HepG2 (cell line): ENCODE results near the gene CPZ. TPM values are rescaled to one million over a fixed set of nuclear protein-coding genes. Genes with fewer than 3 reads are reported as not detected.
"Not testable (repeated sequence)": the region's sequence is repeated elsewhere in the genome, so short reads cannot be mapped to it uniquely, and the experiment has no call there.

Experiments used
- ATAC-seq: fragments of 200-7000 bp; cut with Tn5 transposase; 3 replicates; pipeline ENCODE4 v1.9.1; 2020; ENCODE audit warnings: mild to moderate bottlenecking, moderate library complexity
- BruUV-seq: library from RNA; stranded (reverse); fragments of 400-500 nt; replicated peaks from 2 replicates; lab custom pipeline; 2021; lab: Mats Ljungman, UMichigan
- CTCF ChIA-PET: fragments of 300-600 bp; formaldehyde crosslinking; extraction: SDS; loops from one replicate; lab custom pipeline; 2021; ENCODE audit warnings: low total read pairs, inconsistent platforms, low intra/inter-chr PET ratio; lab: Yijun Ruan, JAX
- POLR2A ChIA-PET: fragments of 350-600 bp; sonication (Branson Sonifier 250); formaldehyde crosslinking; loops from one replicate; lab custom pipeline; 2020; ENCODE audit warnings: antibody characterized with exemption, inconsistent platforms; lab: Yijun Ruan, JAX
- DNase-seq: peaks from one replicate; pipeline ENCODE4 v3.0.0-alpha.2; 2015; ENCODE audit warnings: low spot score
- FAIRE-seq: peaks from 3 replicates; lab custom pipeline; 2011; peaks lifted over from hg19 to GRCh38; lab: Jason Lieb, UNC
- H2AFZ ChIP-seq: one replicate; pipeline ENCODE4 v1.6.1; 2011; ENCODE audit warnings: low read length, inconsistent platforms
- H3K27ac ChIP-seq: fragments of 300-600 bp; 3 replicates; pipeline ENCODE4 v1.8.0; 2011; ENCODE audit warnings: mixed run types, mild to moderate bottlenecking, mixed read lengths, low read length, inconsistent platforms; ENCODE audit not compliant: insufficient read depth; ENCODE audit errors: extremely low read length
- H3K27me3 ChIP-seq, 2 experiments: fragments of 200-600 bp in 1 of 2; 2 replicates in 1 of 2; 3 replicates in 1 of 2; pipeline versions ENCODE4 v1.6.0 to v1.8.0; 2011; ENCODE audit warnings: low read length in 2 of 2, mild to moderate bottlenecking in 2 of 2, moderate library complexity in 2 of 2, inconsistent platforms in 1 of 2; ENCODE audit not compliant: insufficient read depth in 2 of 2, control insufficient read depth in 1 of 2
- H3K36me3 ChIP-seq, 2 experiments: fragments of 200-600 bp in 1 of 2; replicated peaks in 1 of 2; 2 replicates in 1 of 2; 3 replicates in 1 of 2; pipeline versions ENCODE4 v1.5.1 to v1.8.0; 2011; ENCODE audit warnings: low read length in 2 of 2, inconsistent platforms in 1 of 2; ENCODE audit not compliant: insufficient read depth in 2 of 2, control insufficient read depth in 1 of 2
- H3K4me1 ChIP-seq: 2 replicates; pipeline ENCODE4 v1.5.1; 2012; ENCODE audit warnings: low read length, inconsistent platforms; ENCODE audit not compliant: insufficient read depth
- H3K4me2 ChIP-seq: 2 replicates; pipeline ENCODE4 v1.6.0; 2011; ENCODE audit warnings: low read depth, low read length, inconsistent platforms
- H3K4me3 ChIP-seq, 3 experiments: fragments of 200-600 bp in 1 of 3; sonication (generic), shearing (Covaris generic) in 1 of 3; replicated peaks in 1 of 3; 2 replicates each; pipeline ENCODE4 v1.5.1; 2011 to 2016; ENCODE audit warnings: low read length in 3 of 3, inconsistent platforms in 2 of 3, low read depth in 2 of 3, mild to moderate bottlenecking in 2 of 3, control low read depth in 1 of 3, mixed read lengths in 1 of 3; ENCODE audit not compliant: insufficient read depth in 1 of 3
- H3K79me2 ChIP-seq: one replicate; pipeline ENCODE4 v1.6.1; 2011; ENCODE audit warnings: low read length, inconsistent platforms; ENCODE audit not compliant: insufficient read depth
- H3K9ac ChIP-seq: 2 replicates; pipeline ENCODE4 v1.6.0; 2011; ENCODE audit warnings: mild to moderate bottlenecking, low read depth, low read length, inconsistent platforms; ENCODE audit not compliant: insufficient read depth
- H3K9me3 ChIP-seq: 2 replicates; pipeline ENCODE4 v1.5.1; 2012; ENCODE audit warnings: mild to moderate bottlenecking, low read length
- H4K20me1 ChIP-seq: 2 replicates; pipeline ENCODE4 v1.6.0; 2011; ENCODE audit warnings: inconsistent platforms, mild to moderate bottlenecking, low read length, moderate library complexity; ENCODE audit not compliant: insufficient read depth
- WGBS: methylation state at CpG from one replicate; pipeline ENCODE4 v1.1.6; 2017; ENCODE audit warnings: low lambda C conversion rate; 5-methylcytosine and 5-hydroxymethylcytosine counted together
- in situ Hi-C: cut with HindIII; loops from 2 replicates; pipeline ENCODE4 v1.10.0; 2017; ENCODE audit warnings: low pct_unique_long_range_greater_than_20kb; ENCODE audit not compliant: extremely low pct_ligation_motif_present
- intact Hi-C: fragments of 100-400 bp; cut with micrococcal nuclease; formaldehyde crosslinking; loops from one replicate; pipeline ENCODE4 v1.10.0; 2022; ENCODE audit not compliant: unreplicated experiment
- polyA plus RNA-seq, 8 experiments: library from polyadenylated mRNA; depleted of rRNA in 3 of 8; stranded (reverse) in 7 of 8; unstranded in 1 of 8; fragments of >200 nt; fragmentation: Illumina TruSeq in 4 of 8; extraction: Trizol in 4 of 8; gene quantifications; 2 replicates each; pipeline versions ENCODE4 v1.2.1 to v1.2.3, GENCODE V29; 2011 to 2016; ENCODE audit warnings: low read depth in 4 of 8, missing spikeins in 1 of 8, mixed read lengths in 1 of 8; ENCODE audit not compliant: insufficient read depth in 1 of 8
- total RNA-seq, 5 experiments: library from RNA; depleted of rRNA; stranded (reverse); fragments of >200 nt; fragmentation: Illumina TruSeq; extraction: Trizol; gene quantifications; 2 replicates each; pipeline ENCODE4 v1.2.3, GENCODE V29; 2016; ENCODE audit warnings: low read depth in 1 of 5

The CPZ gene
- total and polyA plus RNA-seq, 2 of the 13 experiments (the other 11 are each of a cell fraction or from before 2014, with no cell fraction given): 0.58 to 0.61 TPM

- CTCF ChIA-PET, H3K4me3 ChIP-seq, H3K9ac ChIP-seq, BruUV-seq, H3K79me2 ChIP-seq, in situ Hi-C loops, ATAC-seq, H3K4me1 ChIP-seq, H3K36me3 ChIP-seq, H3K27ac ChIP-seq, H2AFZ ChIP-seq, H3K4me2 ChIP-seq, POLR2A ChIA-PET, H3K9me3 ChIP-seq, intact Hi-C loops, FAIRE-seq, H4K20me1 ChIP-seq, DNase-seq: not testable (repeated sequence)
- H3K27me3 ChIP-seq: peaks cover 4 to 39% of the 10 kb centered on the region in 2 experiments
- no CpG with 5 or more reads among the region's 14 CpGs for WGBS
These were observed 28.6 kb downstream of the CPZ start for GRCh38 chr4:8621135-8621534.

GRCh38 chr4:8624601-8625272, 32.2 kb downstream of the CPZ start:
- H3K9ac ChIP-seq, CTCF ChIA-PET, BruUV-seq, POLR2A ChIA-PET, H3K27ac ChIP-seq, H3K4me3 ChIP-seq, H3K27me3 ChIP-seq, H3K4me1 ChIP-seq, H2AFZ ChIP-seq, H3K79me2 ChIP-seq, in situ Hi-C loops, intact Hi-C loops, H3K4me2 ChIP-seq, H4K20me1 ChIP-seq, DNase-seq, H3K9me3 ChIP-seq, FAIRE-seq, H3K36me3 ChIP-seq: not testable (repeated sequence)
- ATAC-seq: peak; percentile 94
- WGBS: no CpG with 5 or more reads among the region's 29 CpGs

GRCh38 chr4:8630240-8630905, 37.8 kb downstream of the CPZ start:
- CTCF ChIA-PET, H3K79me2 ChIP-seq, BruUV-seq, H3K27me3 ChIP-seq, in situ Hi-C loops, H3K27ac ChIP-seq, FAIRE-seq, intact Hi-C loops, DNase-seq, H3K4me3 ChIP-seq, H3K9ac ChIP-seq, H4K20me1 ChIP-seq, H3K9me3 ChIP-seq, H2AFZ ChIP-seq, POLR2A ChIA-PET, H3K4me2 ChIP-seq, H3K4me1 ChIP-seq, H3K36me3 ChIP-seq: not testable (repeated sequence)
- no CpG with 5 or more reads among the region's 29 CpGs for WGBS
- peak; percentile 94 for ATAC-seq

- CTCF ChIA-PET, H4K20me1 ChIP-seq, POLR2A ChIA-PET, H3K36me3 ChIP-seq, in situ Hi-C loops, intact Hi-C loops, FAIRE-seq, H2AFZ ChIP-seq, ATAC-seq, H3K27me3 ChIP-seq, H3K79me2 ChIP-seq, H3K9ac ChIP-seq, DNase-seq, H3K27ac ChIP-seq, BruUV-seq, H3K4me3 ChIP-seq, H3K4me2 ChIP-seq, H3K9me3 ChIP-seq, H3K4me1 ChIP-seq: not testable (repeated sequence)
- WGBS: no CpG with 5 or more reads among the region's 6 CpGs
These were observed 39.3 kb downstream of the CPZ start for GRCh38 chr4:8631896-8632295.
